Prostate gland (tissue), 2 donors: ENCODE results near the gene ADRB1. TPM values are rescaled to one million over a fixed set of nuclear protein-coding genes. Genes with fewer than 3 reads are reported as not detected.

Experiments
- DNase-seq: peaks from one replicate; pipeline ENCODE4 v3.0.0-alpha.2; 2019; ENCODE audit warnings: low spot score
- H3K27ac ChIP-seq, 2 donors: fragments of 200-600 bp; sonication (generic); 2 replicates each; pipeline ENCODE4 v1.5.1; 2017 to 2019
- H3K27me3 ChIP-seq: fragments of 200-600 bp; sonication (generic); replicated peaks from 2 replicates; pipeline ENCODE4 v1.5.1; 2019; ENCODE audit not compliant: insufficient read depth
- H3K36me3 ChIP-seq, 2 donors: fragments of 200-600 bp; sonication (generic); 1 replicate in 1 of 2; 2 replicates in 1 of 2; pipeline versions ENCODE4 v1.5.1 to v1.8.1; 2017 to 2019
- H3K4me1 ChIP-seq: fragments of 200-600 bp; sonication (generic); replicated peaks from 2 replicates; pipeline ENCODE4 v1.5.1; 2019
- H3K4me3 ChIP-seq, 2 donors: fragments of 200-600 bp; sonication (generic); 2 replicates each; pipeline ENCODE4 v1.5.1; 2017 to 2019
- H3K9me3 ChIP-seq: fragments of 200-600 bp; sonication (generic); 2 replicates; pipeline ENCODE4 v1.5.1; 2017
- POLR2A ChIP-seq: fragments of 450-650 bp; IDR thresholded peaks from one replicate; pipeline ENCODE4 v1.6.1; 2016; ENCODE audit warnings: antibody characterized with exemption, mild to moderate bottlenecking
- POLR2AphosphoS5 ChIP-seq: sonication (generic); formaldehyde crosslinking; IDR thresholded peaks from one replicate; pipeline ENCODE4 v1.6.1; 2017; ENCODE audit warnings: antibody characterized with exemption
- WGBS: methylation state at CpG from one replicate; pipeline ENCODE4 v1.1.5; 2018; 5-methylcytosine and 5-hydroxymethylcytosine counted together
- intact Hi-C: fragments of 100-400 bp; cut with DNase I; formaldehyde crosslinking; loops from one replicate; pipeline ENCODE4 v1.14.2; 2022
- total RNA-seq, 2 donors: library from RNA; depleted of rRNA; stranded (reverse); fragments of >200 nt; gene quantifications; one replicate each; pipeline ENCODE4 v1.1.0, GENCODE V29; 2016
- TF ChIP-seq, protein P1 (sequence below), 4 experiments: fragments of 200-600 bp in 2 of 4; fragments of 450-650 bp in 2 of 4; sonication (generic) in 2 of 4; IDR thresholded peaks; 1 replicate in 3 of 4; 2 replicates in 1 of 4; pipeline ENCODE4 v1.5.1; 2016 to 2019; ENCODE audit warnings: antibody characterized with exemption in 4 of 4, mild to moderate bottlenecking in 2 of 4, moderate library complexity in 2 of 4

Gene ADRB1
- total RNA-seq, 2 donors from 2014 or later, result 10.2 to 15.4 TPM

DNA sequence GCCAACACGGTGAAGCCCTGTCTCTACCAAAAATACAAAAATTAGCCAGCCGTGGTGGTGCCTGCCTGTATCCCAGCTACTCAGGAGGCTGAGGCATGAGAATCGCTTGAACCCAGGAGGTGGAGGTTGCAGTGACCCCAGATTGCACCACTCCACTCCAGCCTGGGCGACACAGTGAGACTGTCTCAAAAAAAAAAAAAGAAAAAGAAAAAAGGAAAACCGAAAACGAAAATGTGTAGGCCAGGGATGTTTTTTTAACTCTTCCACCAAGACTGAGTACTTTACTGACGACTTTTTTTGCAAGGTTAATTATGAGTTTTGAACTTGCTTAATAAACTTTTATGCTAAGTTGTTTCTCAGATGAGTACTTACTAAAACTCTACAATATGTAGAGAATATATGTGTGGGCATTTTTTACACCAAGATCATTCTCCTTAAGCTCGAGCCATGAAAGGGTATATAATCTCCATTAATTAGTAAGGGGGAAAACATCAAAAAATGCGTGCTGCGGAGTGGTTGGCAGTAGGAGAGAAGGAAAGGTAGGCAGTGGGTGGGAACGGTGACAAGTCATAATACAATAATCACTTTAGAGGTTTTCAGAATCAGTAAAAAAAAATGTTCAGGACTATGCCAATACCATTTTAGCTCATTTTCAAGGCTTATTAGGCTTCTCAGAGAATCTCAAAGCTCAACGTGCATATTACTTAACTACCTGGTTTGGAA is 8.6 kb upstream of the ADRB1 start:
- Histone ChIP-seq H3K27me3 (no peaks in the 10 kb centered on the region), H3K27ac (peak overlapping the region in 1 of 2 donors; percentile 28), H3K36me3 (no peaks in the 10 kb centered on the region), H3K4me3 (no peak overlapping the region), H3K4me1 (peaks cover 4% of the 10 kb centered on the region), H3K9me3 (no peaks in the 10 kb centered on the region)
- DNase-seq, result no peak
- intact Hi-C loops, result no loop called here
- TF ChIP-seq, protein P1, sequence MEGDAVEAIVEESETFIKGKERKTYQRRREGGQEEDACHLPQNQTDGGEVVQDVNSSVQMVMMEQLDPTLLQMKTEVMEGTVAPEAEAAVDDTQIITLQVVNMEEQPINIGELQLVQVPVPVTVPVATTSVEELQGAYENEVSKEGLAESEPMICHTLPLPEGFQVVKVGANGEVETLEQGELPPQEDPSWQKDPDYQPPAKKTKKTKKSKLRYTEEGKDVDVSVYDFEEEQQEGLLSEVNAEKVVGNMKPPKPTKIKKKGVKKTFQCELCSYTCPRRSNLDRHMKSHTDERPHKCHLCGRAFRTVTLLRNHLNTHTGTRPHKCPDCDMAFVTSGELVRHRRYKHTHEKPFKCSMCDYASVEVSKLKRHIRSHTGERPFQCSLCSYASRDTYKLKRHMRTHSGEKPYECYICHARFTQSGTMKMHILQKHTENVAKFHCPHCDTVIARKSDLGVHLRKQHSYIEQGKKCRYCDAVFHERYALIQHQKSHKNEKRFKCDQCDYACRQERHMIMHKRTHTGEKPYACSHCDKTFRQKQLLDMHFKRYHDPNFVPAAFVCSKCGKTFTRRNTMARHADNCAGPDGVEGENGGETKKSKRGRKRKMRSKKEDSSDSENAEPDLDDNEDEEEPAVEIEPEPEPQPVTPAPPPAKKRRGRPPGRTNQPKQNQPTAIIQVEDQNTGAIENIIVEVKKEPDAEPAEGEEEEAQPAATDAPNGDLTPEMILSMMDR (IDR thresholded peaks at IDR 0.05), result no peak
- no peak for TF ChIP-seq POLR2A
- no peak for TF ChIP-seq POLR2AphosphoS5
- 84% methylated on average over 12 of the region's 12 CpGs for WGBS

DNA sequence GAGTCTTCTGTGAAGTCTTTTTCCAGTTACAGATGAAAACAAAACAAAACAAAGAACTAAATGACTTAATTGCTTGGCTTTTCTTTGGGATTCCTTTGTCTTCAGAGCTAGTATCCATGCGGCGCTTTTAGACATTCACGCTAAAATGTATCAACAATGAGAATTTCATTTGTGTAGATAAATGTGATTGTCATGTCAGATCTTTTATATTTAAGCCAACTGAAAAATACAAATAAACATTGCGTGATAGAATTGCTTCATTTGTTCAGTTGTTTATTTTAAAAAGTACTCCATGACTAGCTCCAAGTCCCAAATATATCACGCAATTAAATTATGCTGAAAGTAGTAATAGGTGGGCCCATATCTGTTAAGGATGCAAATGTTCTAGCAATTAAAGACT is 7.9 kb upstream of the ADRB1 start:
- no peak for DNase-seq
- H3K4me1 ChIP-seq, result peaks cover 4% of the 10 kb centered on the region
- 65% methylated on average over 5 of the region's 5 CpGs for WGBS
- peak overlapping the region in 1 of 2 donors; percentile 28 for H3K27ac ChIP-seq
- no peaks in the 10 kb centered on the region for H3K9me3 ChIP-seq
- no peak overlapping the region for H3K4me3 ChIP-seq
- intact Hi-C loops, result no loop called here
- TF ChIP-seq POLR2AphosphoS5 (no peak), POLR2A (no peak)
- TF ChIP-seq, protein P1 (IDR thresholded peaks at IDR 0.05), result no peak
- no peaks in the 10 kb centered on the region for H3K27me3 ChIP-seq
- no peaks in the 10 kb centered on the region for H3K36me3 ChIP-seq

DNA sequence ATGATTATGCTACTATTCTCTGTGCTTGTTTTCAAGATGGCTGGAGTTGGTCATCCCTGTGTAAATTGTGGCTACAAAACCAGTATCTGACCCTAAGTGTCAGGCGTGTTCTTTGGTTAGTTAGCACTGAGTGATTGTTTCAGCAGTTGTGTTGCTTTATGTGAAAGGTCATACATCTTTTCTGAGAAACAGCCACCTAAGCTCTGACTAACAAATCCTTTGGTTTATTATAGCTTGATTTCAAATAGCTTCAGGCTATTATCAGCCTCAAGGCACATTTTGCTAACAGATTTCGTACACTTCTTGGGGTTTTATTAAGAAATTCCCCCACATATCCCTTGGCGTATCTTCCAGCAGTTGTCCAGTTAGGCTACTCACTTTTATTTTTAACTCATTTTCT is 4.8 kb upstream of the ADRB1 start:
- H3K4me3 ChIP-seq, result no peak overlapping the region
- no peaks in the 10 kb centered on the region for H3K4me1 ChIP-seq
- 73% methylated on average over 3 of the region's 3 CpGs for WGBS
- no peaks in the 10 kb centered on the region for H3K9me3 ChIP-seq
- TF ChIP-seq, protein P1 (IDR thresholded peaks at IDR 0.05), result no peak
- no peak for TF ChIP-seq POLR2AphosphoS5
- no peak for TF ChIP-seq POLR2A
- H3K36me3 ChIP-seq, result no peaks in the 10 kb centered on the region
- intact Hi-C loops, result no loop called here
- no peak for DNase-seq
- no peak overlapping the region for H3K27ac ChIP-seq
- no peaks in the 10 kb centered on the region for H3K27me3 ChIP-seq

DNA sequence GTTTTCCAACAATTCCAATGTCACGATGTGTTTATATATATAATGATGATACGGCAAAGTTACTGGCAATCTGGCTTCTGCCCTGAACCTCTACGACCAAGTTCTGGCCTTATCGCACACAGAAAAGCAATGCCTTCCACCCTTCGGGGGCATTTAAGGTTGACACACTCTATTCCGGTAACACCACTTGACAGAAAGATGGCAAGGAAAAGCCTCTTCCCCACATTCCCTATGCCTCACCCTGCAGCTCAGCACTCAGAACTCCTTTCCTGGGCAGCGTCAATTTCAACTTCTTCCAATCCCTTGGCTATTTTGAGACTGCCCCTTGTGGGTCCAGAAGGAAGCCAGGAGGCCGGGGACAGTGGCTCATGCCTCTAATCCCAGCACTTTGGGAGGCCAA is 2.5 kb upstream of the ADRB1 start:
- Histone ChIP-seq H3K4me1 (no peaks in the 10 kb centered on the region), H3K27ac (peak overlapping the region; percentile 97 to 99), H3K4me3 (no peak overlapping the region), H3K27me3 (no peaks in the 10 kb centered on the region), H3K36me3 (no peaks in the 10 kb centered on the region), H3K9me3 (no peaks in the 10 kb centered on the region)
- 81% methylated on average over 8 of the region's 8 CpGs for WGBS
- intact Hi-C loops, result loop anchor here (5.0 kb wide), 1 partner anchor 84 kb away; no protein-coding TSS in a partner anchor
- DNase-seq, result no peak
- TF ChIP-seq POLR2AphosphoS5 (no peak), POLR2A (no peak)
- TF ChIP-seq, protein P1 (IDR thresholded peaks at IDR 0.05), result no peak
